GM08714 (cell line): Measurements from ENCODE around the gene SPEN.
"Not testable (repeated sequence)": the region's sequence is repeated elsewhere in the genome, so short reads cannot be mapped to it uniquely, and the experiment has no call there.

Source experiments
- H3K4me3 ChIP-seq: fragments of 200-500 bp; sonication (Bioruptor generic); 2 replicates; pipeline ENCODE4 v1.5.1; 2014; ENCODE audit warnings: mild to moderate bottlenecking, low read length, inconsistent platforms
- ZNF274 ChIP-seq: IDR thresholded peaks from 2 replicates; pipeline ENCODE4 v1.6.1; 2012; ENCODE audit warnings: mild to moderate bottlenecking, low read depth, low read length

SPEN gene

DNA sequence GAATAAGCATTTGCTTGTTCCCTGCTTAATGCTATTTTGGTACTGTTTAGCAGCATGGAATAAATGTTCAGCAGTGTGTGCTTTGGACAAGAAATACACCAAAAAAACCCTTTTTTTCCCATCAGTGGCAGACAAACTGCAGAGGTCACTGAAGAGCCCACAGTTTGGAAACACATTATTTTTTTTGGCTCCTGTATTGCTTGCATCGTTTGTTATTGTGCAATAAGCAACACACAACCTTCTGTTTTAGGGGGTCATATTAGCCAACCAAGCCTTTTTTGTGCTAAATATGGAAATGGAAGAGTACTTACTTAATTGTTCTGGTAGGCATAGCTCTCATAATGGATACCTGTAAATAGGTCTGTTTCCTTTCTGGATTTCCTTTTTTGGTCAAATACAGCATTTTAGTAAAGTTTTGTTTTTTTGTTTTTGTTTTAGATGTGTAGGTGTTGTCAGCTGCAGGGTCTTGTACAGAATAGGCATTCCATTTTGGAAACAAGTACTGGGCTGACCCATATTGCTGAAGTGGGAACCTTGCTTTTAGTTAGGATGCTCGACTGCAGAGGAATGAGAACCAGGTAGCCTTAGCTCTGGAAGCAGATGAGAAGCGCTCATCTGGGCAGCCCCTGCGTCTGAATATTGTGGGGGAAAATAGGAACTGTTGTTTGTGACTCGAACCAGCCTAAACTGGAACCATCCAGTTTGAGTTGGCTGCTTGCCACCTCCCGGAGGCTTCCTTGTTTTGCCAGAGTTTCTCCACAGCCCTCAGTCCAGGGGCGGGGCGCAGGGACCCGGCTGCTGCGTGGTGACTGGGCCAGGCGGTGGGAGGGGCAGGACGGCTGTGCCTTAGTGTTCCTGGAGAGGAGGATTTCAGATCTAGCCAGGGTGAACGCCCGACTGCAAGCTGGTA, 38.4 kb downstream of the SPEN start:
- H3K4me3 ChIP-seq: peak overlapping the region; percentile 35; the same call in 1 of the 2 replicates
- TF ChIP-seq ZNF274: no peak

- no peak for TF ChIP-seq ZNF274
- peak overlapping the region; percentile 35; the same call in 1 of the 2 replicates for H3K4me3 ChIP-seq
Measured at GRCh38 chr1:15886611-15887167, 39.2 kb downstream of the SPEN start.

DNA sequence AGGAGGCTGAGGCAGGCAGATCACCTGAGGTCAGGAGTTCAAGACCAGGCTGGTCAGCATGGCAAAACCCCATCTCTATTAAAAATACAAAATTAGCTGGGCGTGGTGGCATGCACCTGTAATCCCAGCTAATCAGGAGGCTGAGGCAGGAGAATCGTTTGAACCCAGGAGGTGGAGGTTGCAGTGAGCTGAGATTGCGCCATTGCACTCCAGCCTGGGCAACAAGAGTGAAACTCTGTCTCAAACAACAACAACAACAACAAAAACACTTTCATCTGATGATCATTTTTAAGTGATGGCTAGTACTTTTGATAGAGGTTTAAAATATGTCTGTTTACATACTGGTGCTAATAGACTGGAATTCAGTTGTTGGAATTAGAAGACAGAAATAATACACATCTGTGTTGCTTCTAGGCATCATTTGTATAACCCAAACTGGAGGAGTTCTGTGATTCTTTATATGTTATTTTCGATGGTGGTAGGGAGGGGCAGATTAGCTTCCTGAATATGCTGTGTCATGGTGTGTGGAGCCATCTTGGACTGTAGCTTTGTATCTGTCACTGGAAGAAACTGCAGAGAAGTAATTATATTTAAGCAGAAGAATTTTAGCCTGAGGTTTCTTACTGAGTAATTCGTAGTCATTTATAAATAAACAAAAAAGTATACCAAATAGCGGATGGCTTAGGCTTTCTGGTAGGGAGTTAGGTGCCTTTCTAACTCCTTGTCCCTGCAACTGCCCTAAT, 45.5 kb downstream of the SPEN start:
- H3K4me3 ChIP-seq: not testable (repeated sequence)

- H3K4me3 ChIP-seq: no peak overlapping the region
- no peak for TF ChIP-seq ZNF274
Measured at GRCh38 chr1:15895233-15895632, 47.7 kb downstream of the SPEN start.

- not testable (repeated sequence) for H3K4me3 ChIP-seq
Measured at GRCh38 chr1:15896841-15897610, 49.5 kb downstream of the SPEN start.

DNA sequence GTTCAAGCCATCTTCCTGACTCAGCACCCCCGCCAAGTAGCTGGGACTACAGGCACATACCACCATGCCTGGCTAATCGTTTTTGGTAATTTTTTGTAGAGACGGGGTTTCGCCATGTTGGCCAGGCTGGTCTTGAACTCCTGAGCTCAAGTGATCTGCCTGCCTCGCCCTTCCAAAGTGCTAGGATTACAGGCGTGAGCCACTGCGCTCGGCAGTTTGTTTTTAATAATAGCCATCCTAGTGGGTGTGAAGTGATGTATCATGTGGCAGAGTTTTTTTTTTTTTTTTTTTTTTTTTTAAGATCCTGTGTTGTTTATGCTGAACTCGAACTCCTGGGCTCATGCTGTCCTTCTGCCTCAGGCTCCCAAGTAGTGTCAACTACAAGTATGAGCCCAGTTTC, 51.8 kb downstream of the SPEN start:
- H3K4me3 ChIP-seq: no peak overlapping the region
- TF ChIP-seq ZNF274: no peak

- H3K4me3 ChIP-seq: no peak overlapping the region
- no peak for TF ChIP-seq ZNF274
Measured at GRCh38 chr1:15900662-15901279, 53.3 kb downstream of the SPEN start.

DNA sequence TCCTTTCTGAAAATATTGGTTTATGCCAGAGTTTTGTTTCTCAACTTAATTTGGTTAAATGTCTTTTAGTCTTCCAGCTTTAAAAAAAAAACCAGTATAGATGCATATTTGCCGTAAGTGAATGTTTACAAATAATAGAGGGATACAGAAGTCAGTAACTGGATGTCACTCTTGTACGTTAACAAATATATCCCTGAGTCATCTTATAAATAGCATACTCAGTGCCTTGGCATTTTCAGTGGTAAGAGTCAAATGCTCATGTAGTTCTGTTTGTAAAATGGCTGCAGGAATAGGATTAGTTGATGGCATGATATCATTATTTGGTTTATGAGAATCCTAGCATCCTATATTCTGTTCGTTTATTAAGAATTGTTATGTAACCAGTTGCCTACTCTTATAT, 55.4 kb downstream of the SPEN start:
- no peak overlapping the region for H3K4me3 ChIP-seq
- no peak for TF ChIP-seq ZNF274

DNA sequence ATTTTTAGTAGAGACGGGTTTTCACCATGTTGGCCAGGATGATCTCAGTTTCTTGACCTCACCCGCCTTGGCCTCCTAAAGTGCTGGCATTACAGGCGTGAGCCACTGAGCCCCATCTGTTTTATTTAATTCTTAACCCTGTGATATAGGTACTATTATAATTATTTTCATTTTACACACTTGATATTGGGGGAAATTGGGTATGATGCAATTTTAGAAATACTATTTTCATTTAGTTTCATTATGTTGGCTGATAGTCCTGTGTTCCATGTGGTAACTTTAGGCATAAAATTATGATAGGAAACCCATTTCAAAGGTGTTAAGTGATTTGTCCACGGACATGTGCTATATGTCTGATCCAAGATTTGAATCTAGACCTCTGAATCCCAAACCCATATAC, 61.1 kb downstream of the SPEN start:
- TF ChIP-seq ZNF274: no peak
- H3K4me3 ChIP-seq: no peak overlapping the region

- TF ChIP-seq ZNF274: no peak
- H3K4me3 ChIP-seq: no peak overlapping the region
Measured at GRCh38 chr1:15911141-15911540, 63.6 kb downstream of the SPEN start.

DNA sequence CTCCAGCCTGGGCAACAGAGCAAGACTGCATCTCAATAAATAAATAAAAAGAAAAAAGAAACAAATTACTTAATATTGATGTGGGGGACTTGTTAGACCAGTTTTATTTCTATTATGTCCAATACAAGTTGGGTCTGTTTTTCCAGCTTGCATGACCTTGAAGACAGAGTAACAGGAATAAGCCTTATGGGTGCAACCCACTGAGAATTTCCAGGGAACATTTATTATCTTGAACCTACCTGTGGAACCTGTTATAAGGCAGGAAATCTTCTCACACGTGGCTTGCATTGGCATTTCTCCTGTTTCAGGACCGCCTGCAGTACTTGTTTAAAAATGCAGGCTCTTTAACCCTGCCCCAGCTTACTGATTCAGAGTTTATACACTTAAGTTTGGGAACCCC, 64.4 kb downstream of the SPEN start:
- no peak overlapping the region for H3K4me3 ChIP-seq
- no peak for TF ChIP-seq ZNF274

DNA sequence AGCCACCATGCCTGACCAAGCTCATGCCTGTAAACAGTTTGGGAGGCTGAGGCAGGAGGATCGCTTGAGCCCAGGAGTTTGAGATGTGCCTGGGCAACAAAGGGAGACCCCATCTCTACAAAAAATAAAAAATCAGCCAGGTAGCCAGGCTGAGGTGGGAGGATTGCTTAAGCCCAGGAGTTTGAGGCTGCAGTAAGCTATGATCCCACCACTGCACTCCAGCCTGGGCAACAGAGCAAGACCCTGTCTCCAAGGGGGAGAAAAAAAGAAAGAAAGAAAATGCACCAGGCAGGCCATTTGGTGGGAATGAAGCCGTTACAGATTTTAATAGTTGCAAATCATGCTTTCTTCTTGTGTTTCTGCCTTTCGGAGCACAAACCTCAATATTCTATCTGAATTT, 66.1 kb downstream of the SPEN start:
- not testable (repeated sequence) for H3K4me3 ChIP-seq

DNA sequence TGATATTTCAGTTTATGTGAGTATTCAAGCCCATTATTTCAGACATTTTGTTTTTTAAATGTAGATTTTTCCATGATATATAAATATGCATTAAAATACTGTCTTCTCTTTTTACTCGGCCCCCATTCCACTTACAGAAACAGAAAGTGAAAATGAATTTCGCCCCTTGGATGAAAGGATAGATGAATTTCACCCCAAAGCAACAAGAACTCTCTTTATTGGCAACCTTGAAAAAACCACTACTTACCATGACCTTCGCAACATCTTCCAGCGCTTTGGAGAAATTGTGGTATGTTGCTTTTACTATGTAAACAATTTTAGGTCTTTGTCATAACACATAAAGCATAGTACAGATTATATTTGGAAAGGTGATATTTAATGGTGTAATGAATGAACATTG, 68.5 kb downstream of the SPEN start:
- H3K4me3 ChIP-seq: no peak overlapping the region
- no peak for TF ChIP-seq ZNF274

GRCh38 chr1:15916417-15916816, 68.9 kb downstream of the SPEN start:
- no peak for TF ChIP-seq ZNF274

DNA sequence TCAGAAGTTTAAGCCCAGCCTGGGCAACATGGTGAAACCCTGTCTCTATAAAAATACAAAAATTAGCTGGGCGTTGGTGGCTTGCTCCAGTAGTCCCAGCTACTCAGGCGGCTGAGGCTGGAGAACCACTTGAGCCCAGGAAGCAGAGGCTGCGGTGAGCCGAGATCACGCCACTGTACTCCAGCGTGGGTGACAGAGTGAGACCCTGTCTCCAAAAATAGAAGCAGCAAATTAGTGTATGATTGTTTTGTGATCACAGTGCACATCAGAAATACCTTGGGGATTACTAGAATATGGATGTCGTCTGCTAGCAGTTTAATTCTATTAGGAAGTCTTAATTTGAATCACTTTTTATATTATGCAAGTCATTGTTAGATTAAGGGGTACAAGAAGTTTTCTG, 69.4 kb downstream of the SPEN start:
- TF ChIP-seq ZNF274: no peak
- no peak overlapping the region; the same call in 1 of the 2 replicates for H3K4me3 ChIP-seq

More at GRCh38 chr1:15916417-15916816, 68.9 kb downstream of the SPEN start:
- no peak overlapping the region; the same call in 1 of the 2 replicates for H3K4me3 ChIP-seq
